ENCODE results near the gene SRR.

SRR gene

DNA sequence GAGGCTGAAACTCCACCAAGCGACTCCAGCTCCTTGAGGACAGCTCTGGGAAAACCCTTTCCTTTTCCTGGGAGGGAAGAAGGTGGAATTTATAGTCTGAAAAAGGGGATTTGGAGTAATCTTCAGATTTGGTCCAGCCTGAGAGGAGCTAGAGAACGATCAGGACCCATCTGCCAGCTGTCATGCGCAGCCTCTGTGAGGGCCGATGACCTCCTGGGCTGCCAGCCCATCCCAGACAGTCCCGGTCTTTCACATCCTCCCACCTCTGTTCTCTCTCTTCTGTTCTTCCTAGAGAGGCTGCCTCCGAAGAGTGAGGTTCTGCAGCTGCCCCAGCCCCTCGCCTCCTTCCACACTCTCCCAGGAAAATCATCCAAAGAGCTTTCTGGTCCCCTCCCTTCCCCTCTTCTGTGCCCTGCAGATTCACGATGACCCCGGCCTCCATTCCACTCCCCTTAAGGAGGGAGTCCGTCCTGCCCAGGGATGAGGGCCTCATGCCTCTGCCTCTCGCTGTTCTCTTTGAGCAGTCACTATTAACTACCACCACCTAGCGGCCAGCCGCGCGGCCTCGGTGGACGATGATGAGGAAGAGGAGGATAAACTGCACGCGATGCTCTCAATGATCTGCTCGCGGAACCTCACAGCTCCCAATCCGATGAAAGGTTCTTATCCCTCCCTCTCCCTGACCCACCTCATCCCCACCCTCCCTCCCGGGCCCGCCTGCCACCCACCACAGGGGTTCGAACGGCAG is 63.2 kb downstream of the SRR start:
- H3K36me3 ChIP-seq (ENCODE audit: insufficient read depth, low read length): peaks cover 21% of the 10 kb centered on the region
- H3K9ac ChIP-seq (ENCODE audit: low read depth, low read length): no peak overlapping the region
- no peaks in the 10 kb centered on the region for H3K9me3 ChIP-seq (replicated peaks; ENCODE audit: low read length)
- no peak overlapping the region for H3K4me2 ChIP-seq (ENCODE audit: low read length)
- no peaks in the 10 kb centered on the region for H3K4me1 ChIP-seq (ENCODE audit: control insufficient read depth, insufficient read depth, low read length)
- H3K4me3 ChIP-seq (ENCODE audit: low read length): no peak overlapping the region
- no peaks in the 10 kb centered on the region for H3K27me3 ChIP-seq (ENCODE audit: control insufficient read depth, insufficient read depth, low read length)

DNA sequence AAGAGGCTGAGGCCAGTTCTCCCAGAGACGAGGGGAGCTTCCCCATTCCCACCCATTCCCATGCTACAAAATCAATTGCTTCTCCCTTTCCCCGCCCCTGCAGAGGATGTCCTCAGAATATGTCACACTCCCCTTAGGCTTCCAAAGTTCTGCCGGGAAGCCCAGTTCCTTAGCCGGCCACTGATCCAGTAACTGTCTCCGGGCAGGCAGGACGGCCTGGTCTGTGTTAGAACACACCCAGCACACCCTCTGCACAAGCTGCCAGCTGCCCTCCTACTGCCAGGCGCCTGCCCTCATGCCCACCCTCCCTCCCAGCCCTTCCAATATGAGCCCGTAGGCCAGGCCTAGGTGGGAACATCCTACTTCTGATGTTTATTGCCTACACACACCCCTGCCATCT is 64.6 kb downstream of the SRR start:
- Histone ChIP-seq H3K4me1 (ENCODE audit: control insufficient read depth, insufficient read depth, low read length) (no peaks in the 10 kb centered on the region), H3K4me2 (ENCODE audit: low read length) (no peak overlapping the region), H3K9me3 (replicated peaks; ENCODE audit: low read length) (no peaks in the 10 kb centered on the region), H3K36me3 (ENCODE audit: insufficient read depth, low read length) (peaks cover 15% of the 10 kb centered on the region), H3K4me3 (ENCODE audit: low read length) (no peak overlapping the region), H3K9ac (ENCODE audit: low read depth, low read length) (no peak overlapping the region), H3K27me3 (ENCODE audit: control insufficient read depth, insufficient read depth, low read length) (no peaks in the 10 kb centered on the region)

DNA sequence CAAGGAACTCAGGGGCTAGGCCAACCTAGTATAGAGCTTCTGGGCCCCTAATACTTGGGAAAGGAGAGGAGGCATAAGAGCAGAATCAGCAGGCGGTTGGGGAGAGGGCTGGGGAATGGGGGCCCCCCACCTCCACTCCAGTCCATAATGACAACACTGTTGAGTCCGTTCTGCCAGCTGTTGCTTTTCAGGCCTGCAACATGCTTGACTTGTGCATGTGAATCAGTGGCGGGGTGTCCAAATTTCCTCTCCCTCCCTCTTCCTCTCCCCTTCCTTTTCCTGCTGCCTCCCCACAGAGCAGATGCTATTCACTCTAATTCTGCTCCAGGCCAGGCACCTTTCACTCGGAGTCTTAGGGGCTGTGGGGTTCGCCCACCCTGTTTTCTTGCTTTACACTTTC is 65.3 kb downstream of the SRR start:
- no peak overlapping the region for H3K4me3 ChIP-seq (ENCODE audit: low read length)
- H3K9ac ChIP-seq (ENCODE audit: low read depth, low read length): no peak overlapping the region
- H3K9me3 ChIP-seq (replicated peaks; ENCODE audit: low read length): no peaks in the 10 kb centered on the region
- H3K36me3 ChIP-seq (ENCODE audit: insufficient read depth, low read length): peaks cover 15% of the 10 kb centered on the region
- H3K27me3 ChIP-seq (ENCODE audit: control insufficient read depth, insufficient read depth, low read length): no peaks in the 10 kb centered on the region
- H3K4me2 ChIP-seq (ENCODE audit: low read length): no peak overlapping the region
- no peaks in the 10 kb centered on the region for H3K4me1 ChIP-seq (ENCODE audit: control insufficient read depth, insufficient read depth, low read length)

DNA sequence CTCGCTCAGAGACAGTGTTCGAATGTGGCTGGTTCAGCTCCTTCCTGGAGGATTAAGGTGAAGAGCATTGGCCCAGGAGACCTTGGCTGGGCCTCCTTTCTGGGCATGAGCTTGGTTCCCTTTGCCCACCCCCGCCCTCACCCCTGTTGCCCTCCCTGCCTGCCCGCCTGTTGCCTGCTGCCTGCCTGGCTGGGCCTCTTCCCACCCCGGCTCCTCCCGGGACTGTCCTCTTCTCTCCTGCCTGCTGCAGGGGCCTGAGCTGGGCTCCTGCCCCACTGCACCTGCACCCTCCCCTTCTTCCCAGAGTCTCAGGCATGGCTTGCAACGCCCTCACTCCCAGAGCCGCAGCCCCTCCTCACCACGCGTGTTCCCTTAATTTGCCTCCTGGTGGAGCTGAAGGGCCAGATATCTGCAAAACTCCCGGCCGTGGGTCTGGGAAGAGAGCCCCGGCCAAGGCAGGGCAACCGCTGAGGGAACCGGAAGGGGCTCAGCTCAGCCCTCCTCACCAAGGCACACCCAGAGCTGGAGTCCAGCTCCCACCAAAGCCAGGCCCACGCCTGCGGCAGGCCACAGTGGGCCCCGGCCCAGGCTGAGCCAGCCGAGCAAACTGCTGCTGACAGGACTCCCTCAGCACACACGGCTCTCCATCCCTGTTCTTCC is 65.9 kb downstream of the SRR start:
- H3K4me1 ChIP-seq (ENCODE audit: control insufficient read depth, insufficient read depth, low read length): no peaks in the 10 kb centered on the region
- H3K4me2 ChIP-seq (ENCODE audit: low read length): no peak overlapping the region
- H3K27me3 ChIP-seq (ENCODE audit: control insufficient read depth, insufficient read depth, low read length): no peaks in the 10 kb centered on the region
- no peaks in the 10 kb centered on the region for H3K9me3 ChIP-seq (replicated peaks; ENCODE audit: low read length)
- H3K36me3 ChIP-seq (ENCODE audit: insufficient read depth, low read length): peaks cover 11% of the 10 kb centered on the region
- H3K9ac ChIP-seq (ENCODE audit: low read depth, low read length): no peak overlapping the region
- no peak overlapping the region for H3K4me3 ChIP-seq (ENCODE audit: low read length)

DNA sequence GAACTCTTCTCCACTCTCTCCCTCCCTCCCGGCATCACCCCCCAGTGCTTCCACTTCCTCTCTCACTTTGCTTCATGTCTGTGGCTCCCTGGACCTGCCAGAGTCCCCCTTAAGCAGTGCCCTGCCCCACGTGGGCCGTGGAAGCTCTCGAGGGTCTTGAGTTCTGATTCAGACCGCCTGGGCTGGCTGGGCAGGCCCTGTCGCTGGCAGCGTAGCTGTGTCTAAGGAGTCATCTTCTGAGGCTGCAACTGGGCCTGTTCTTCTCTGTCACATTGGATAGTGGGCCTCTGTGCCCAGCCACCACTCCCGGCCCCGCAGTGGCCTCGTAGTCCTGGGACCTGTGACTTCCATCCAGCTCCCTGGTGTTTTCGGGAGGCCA is 66.5 kb downstream of the SRR start:
- no peaks in the 10 kb centered on the region for H3K27me3 ChIP-seq (ENCODE audit: control insufficient read depth, insufficient read depth, low read length)
- no peak overlapping the region for H3K4me3 ChIP-seq (ENCODE audit: low read length)
- H3K4me2 ChIP-seq (ENCODE audit: low read length): no peak overlapping the region
- no peak overlapping the region for H3K9ac ChIP-seq (ENCODE audit: low read depth, low read length)
- H3K4me1 ChIP-seq (ENCODE audit: control insufficient read depth, insufficient read depth, low read length): no peaks in the 10 kb centered on the region
- H3K36me3 ChIP-seq (ENCODE audit: insufficient read depth, low read length): peaks cover 8% of the 10 kb centered on the region
- H3K9me3 ChIP-seq (replicated peaks; ENCODE audit: low read length): no peaks in the 10 kb centered on the region

DNA sequence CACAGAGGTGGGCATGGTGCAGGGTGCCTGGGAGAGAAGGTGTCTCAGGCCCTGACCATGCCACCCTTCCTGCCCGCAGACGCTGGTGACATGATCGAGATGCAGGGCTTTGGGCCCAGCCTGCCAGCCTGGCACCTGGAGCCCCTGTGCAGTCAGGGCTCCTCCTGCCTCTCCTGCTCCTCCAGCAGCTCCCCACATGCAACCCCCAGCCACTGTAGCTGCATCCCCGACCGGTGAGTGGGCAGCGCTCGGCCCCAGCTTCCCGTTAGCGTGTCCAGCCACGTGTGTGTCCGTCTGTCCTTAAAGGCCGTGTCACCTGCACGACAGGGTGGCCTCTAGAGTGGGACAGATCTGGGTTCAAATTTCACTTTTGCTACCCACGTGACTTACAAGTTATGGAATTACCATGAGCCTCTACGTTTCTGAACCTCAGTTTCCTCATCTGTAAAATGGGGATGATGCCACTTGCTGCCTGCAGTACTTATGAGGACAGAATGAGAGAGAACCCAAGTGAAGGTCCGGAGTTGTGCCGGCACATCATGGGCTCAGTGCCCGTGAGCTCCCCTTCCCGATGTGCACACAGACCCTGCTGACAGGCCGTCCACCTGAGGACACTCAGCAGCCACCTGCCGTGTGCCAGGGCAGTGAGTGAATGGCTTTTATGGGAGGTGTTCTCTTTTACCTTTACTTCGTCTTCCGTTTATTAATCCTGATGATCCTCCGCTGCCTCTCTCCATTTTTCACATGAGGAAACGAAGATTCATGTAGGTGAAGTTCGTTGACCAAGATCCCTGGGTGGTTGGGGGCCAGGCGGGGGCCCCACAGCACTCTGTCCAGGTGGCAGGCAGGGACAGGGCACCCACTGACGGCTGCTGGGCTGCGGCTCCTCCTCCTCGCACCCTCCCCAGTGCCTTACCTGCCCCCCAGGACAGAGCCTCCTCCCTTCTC is 67.7 kb downstream of the SRR start:
- no peaks in the 10 kb centered on the region for H3K9me3 ChIP-seq (replicated peaks; ENCODE audit: low read length)
- no peak overlapping the region for H3K9ac ChIP-seq (ENCODE audit: low read depth, low read length)
- no peak overlapping the region for H3K4me2 ChIP-seq (ENCODE audit: low read length)
- no peaks in the 10 kb centered on the region for H3K27me3 ChIP-seq (ENCODE audit: control insufficient read depth, insufficient read depth, low read length)
- peaks cover 8% of the 10 kb centered on the region for H3K36me3 ChIP-seq (ENCODE audit: insufficient read depth, low read length)
- H3K4me1 ChIP-seq (ENCODE audit: control insufficient read depth, insufficient read depth, low read length): no peaks in the 10 kb centered on the region
- H3K4me3 ChIP-seq (ENCODE audit: low read length): no peak overlapping the region

DNA sequence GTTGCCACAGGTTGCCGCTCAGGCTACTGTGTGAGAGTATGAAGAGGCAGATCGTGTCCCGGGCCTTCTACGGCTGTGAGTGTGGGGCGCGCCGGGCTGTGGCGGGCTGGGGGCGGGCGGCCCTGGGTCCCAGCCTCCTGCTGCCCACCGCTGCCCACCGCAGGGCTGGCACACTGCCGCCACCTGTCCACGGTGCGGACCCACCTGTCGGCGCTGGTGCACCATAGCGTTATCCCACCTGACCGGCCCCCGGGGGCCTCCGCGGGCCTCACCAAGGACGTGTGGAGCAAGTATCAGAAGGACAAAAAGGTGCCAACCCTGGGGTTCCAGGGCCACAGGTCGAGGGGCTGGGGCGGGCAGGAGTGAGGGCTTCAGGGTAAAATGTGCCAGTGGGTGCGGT is 68.4 kb downstream of the SRR start:
- H3K4me1 ChIP-seq (ENCODE audit: control insufficient read depth, insufficient read depth, low read length): no peaks in the 10 kb centered on the region
- no peaks in the 10 kb centered on the region for H3K9me3 ChIP-seq (replicated peaks; ENCODE audit: low read length)
- no peaks in the 10 kb centered on the region for H3K27me3 ChIP-seq (ENCODE audit: control insufficient read depth, insufficient read depth, low read length)
- peaks cover 10% of the 10 kb centered on the region for H3K36me3 ChIP-seq (ENCODE audit: insufficient read depth, low read length)
- no peak overlapping the region for H3K4me3 ChIP-seq (ENCODE audit: low read length)
- H3K9ac ChIP-seq (ENCODE audit: low read depth, low read length): no peak overlapping the region
- no peak overlapping the region for H3K4me2 ChIP-seq (ENCODE audit: low read length)

DNA sequence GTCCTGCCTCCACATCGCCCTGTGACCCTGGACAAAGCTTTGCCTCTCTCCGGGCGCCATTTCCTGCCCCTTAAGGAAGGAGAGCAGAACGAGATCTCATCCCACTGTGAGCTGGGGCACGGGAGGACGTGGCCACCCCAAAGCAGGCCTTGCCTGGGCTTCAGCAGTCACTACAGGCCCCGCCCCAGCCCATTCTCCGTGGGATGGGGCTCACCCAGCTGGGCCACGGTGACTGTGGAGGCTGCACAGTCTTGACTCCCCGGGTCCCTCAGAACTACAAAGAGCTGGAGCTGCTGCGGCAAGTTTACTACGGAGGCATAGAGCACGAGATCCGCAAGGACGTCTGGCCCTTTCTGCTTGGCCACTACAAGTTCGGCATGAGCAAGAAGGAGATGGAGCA is 68.9 kb downstream of the SRR start:
- Histone ChIP-seq H3K4me2 (ENCODE audit: low read length) (no peak overlapping the region), H3K9me3 (replicated peaks; ENCODE audit: low read length) (no peaks in the 10 kb centered on the region), H3K36me3 (ENCODE audit: insufficient read depth, low read length) (peaks cover 10% of the 10 kb centered on the region), H3K4me1 (ENCODE audit: control insufficient read depth, insufficient read depth, low read length) (no peaks in the 10 kb centered on the region), H3K9ac (ENCODE audit: low read depth, low read length) (no peak overlapping the region), H3K27me3 (ENCODE audit: control insufficient read depth, insufficient read depth, low read length) (no peaks in the 10 kb centered on the region), H3K4me3 (ENCODE audit: low read length) (no peak overlapping the region)

DNA sequence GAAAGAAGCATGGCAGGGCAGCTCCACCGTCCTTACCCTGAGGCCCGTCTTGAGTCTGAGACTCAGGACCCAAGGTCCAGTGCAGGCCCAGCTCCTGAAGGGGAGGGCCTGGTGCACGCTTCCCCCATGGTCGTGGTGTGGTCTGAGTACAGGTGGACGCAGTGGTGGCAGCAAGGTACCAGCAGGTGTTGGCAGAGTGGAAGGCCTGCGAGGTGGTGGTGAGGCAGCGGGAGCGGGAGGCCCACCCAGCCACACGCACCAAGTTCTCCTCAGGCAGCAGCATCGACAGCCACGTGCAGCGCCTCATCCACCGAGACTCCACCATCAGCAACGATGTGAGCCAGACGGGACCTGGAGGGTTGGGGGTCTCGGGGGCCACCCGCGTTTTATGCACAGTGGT is 69.4 kb downstream of the SRR start:
- Histone ChIP-seq H3K27me3 (ENCODE audit: control insufficient read depth, insufficient read depth, low read length) (no peaks in the 10 kb centered on the region), H3K9me3 (replicated peaks; ENCODE audit: low read length) (no peaks in the 10 kb centered on the region), H3K4me3 (ENCODE audit: low read length) (no peak overlapping the region), H3K4me1 (ENCODE audit: control insufficient read depth, insufficient read depth, low read length) (no peaks in the 10 kb centered on the region), H3K9ac (ENCODE audit: low read depth, low read length) (no peak overlapping the region), H3K36me3 (ENCODE audit: insufficient read depth, low read length) (peaks cover 10% of the 10 kb centered on the region), H3K4me2 (ENCODE audit: low read length) (no peak overlapping the region)
